ENCODE measurements around the gene SMARCAL1.

Gene SMARCAL1

DNA sequence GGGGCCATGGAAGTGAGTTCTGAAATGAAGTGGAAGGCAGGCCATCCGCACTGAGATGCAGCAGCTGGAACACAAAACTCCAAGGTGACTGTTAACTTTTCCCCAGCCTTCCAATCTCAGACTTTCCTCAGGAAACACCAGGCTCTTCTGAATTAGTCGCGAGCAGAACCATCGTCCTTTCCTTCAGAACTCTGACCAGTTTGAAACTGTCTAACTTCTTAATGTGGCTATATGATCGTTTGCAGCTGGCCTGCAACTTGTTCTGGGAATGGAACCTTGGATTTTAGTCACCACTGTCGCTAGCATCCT is 85.7 kb downstream of the SMARCAL1 start:
- H3K9me3 ChIP-seq (ENCODE audit: insufficient read depth, low read length) = no peaks in the 10 kb centered on the region
- H3K4me1 ChIP-seq (ENCODE audit: low read length) = peaks cover 35% of the 10 kb centered on the region
- TF ChIP-seq, protein P1, sequence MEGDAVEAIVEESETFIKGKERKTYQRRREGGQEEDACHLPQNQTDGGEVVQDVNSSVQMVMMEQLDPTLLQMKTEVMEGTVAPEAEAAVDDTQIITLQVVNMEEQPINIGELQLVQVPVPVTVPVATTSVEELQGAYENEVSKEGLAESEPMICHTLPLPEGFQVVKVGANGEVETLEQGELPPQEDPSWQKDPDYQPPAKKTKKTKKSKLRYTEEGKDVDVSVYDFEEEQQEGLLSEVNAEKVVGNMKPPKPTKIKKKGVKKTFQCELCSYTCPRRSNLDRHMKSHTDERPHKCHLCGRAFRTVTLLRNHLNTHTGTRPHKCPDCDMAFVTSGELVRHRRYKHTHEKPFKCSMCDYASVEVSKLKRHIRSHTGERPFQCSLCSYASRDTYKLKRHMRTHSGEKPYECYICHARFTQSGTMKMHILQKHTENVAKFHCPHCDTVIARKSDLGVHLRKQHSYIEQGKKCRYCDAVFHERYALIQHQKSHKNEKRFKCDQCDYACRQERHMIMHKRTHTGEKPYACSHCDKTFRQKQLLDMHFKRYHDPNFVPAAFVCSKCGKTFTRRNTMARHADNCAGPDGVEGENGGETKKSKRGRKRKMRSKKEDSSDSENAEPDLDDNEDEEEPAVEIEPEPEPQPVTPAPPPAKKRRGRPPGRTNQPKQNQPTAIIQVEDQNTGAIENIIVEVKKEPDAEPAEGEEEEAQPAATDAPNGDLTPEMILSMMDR (IDR thresholded peaks at IDR 0.05; ENCODE audit: low read depth, low read length) = no peak
- TF ChIP-seq EZH2phosphoT487 (IDR thresholded peaks at IDR 0.05; ENCODE audit: low read depth) = no peak
- H3K4me3 ChIP-seq (ENCODE audit: low read length) = peak overlapping the region; percentile 94
- peaks cover 36% of the 10 kb centered on the region for H4K20me1 ChIP-seq (ENCODE audit: insufficient read depth, low read length)
- H3K27ac ChIP-seq (ENCODE audit: low read length) = peak overlapping the region; percentile 31
- H2AFZ ChIP-seq (ENCODE audit: low read depth, low read length) = peak overlapping the region; percentile 50
- H3K36me3 ChIP-seq (replicated peaks; ENCODE audit: low read depth, low read length) = peaks cover 41% of the 10 kb centered on the region
- H3K79me2 ChIP-seq (ENCODE audit: low read length) = peaks cover 47% of the 10 kb centered on the region
- peak overlapping the region; percentile 95 for H3K4me2 ChIP-seq (ENCODE audit: low read length)
- no peaks in the 10 kb centered on the region for H3K27me3 ChIP-seq (ENCODE audit: low read depth, low read length)
- peak overlapping the region; percentile 81 for H3K9ac ChIP-seq (ENCODE audit: low read length)

DNA sequence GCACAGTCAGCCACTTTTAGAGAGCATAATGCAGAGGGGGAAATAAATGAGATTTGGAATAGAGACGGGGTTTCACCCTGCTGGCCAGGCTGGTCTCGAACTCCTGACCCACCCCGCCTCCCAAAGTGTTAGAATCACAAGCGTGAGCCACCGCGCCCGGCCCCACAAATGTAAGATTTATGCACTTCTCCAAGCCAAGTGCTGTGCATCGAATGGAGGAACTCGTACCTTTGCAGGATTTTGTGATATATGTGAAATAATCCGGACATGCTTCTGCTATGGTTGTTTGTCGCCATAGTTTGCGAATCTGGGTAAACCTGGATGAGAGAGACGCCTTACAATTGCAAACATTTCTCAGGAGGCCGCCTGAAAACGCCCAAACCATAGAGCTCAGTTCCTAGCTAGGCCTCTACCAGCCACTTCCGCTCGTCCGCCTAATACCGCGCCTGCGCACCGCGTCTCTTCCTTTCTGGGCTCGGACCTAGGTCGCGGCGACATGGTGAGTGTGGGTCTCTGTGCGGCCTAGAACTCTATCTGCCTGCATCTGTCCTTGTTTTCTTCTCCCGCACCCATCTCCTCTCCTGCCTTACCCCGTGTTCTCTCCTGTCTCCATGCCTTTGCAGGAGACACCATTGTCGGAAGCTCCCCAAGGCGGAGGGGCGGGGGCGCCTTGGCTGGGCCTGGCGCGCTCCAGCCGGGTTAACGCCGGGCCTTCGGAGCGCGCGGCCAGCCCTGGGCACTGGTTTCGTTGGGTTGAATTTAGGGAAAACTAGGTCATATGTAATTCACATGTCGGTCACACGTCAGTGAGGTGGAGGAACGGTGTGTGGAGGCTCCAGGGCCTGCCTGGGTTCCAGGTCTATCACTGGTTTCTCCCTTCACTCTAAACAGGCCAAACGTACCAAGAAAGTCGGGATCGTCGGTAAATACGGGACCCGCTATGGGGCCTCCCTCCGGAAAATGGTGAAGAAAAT is 86.4 kb downstream of the SMARCAL1 start, which contains the start of gene RPL37A:
TSS of gene RPL37A (plus strand) at position 466 of the 974 bp plus-strand sequence. CDS start at position 497, 31 bp downstream.
- Histone ChIP-seq H3K9ac (ENCODE audit: low read length) (peak within 1 kb of the TSS; percentile 98), H3K36me3 (replicated peaks; ENCODE audit: low read depth, low read length) (peaks cover 46% of the 10 kb centered on the region), H4K20me1 (ENCODE audit: insufficient read depth, low read length) (peaks cover 42% of the 10 kb centered on the region), H3K9me3 (ENCODE audit: insufficient read depth, low read length) (no peaks in the 10 kb centered on the region), H3K4me2 (ENCODE audit: low read length) (peak within 1 kb of the TSS; percentile 95), H3K79me2 (ENCODE audit: low read length) (peaks cover 47% of the 10 kb centered on the region), H3K27ac (ENCODE audit: low read length) (peak within 1 kb of the TSS; percentile 59), H3K4me3 (ENCODE audit: low read length) (peak within 1 kb of the TSS; percentile 94), H2AFZ (ENCODE audit: low read depth, low read length) (peak within 1 kb of the TSS; percentile 50), H3K27me3 (ENCODE audit: low read depth, low read length) (no peaks in the 10 kb centered on the region), H3K4me1 (ENCODE audit: low read length) (peaks cover 35% of the 10 kb centered on the region)
- TF ChIP-seq EZH2phosphoT487 (IDR thresholded peaks at IDR 0.05; ENCODE audit: low read depth) = no peak
- TF ChIP-seq, protein P1 (IDR thresholded peaks at IDR 0.05; ENCODE audit: low read depth, low read length) = no peak

DNA sequence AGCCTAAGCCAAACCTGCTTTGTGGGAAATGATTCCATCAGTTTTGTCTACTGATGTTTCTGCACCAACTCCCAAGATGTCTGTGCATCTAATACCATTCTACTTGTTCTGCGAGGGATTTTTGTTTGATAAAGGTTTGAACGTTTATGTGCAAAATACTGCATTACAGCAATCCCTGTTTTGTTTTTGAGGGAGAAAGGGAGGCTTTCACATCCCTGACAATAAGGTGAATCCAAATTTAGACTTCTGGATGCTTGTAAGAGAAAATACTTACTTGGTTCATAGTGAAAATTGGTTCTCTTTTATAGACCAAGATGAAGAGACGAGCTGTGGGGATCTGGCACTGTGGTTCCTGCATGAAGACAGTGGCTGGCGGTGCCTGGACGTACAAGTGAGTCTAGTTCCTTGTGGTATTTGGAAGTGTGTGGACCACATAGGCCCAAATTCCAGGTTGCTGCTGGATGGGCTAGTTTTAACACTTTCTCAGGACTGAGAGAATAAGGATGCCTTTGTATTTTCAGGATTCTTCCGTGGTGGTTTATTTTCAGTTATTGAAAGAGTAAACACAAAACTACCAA is 87.4 kb downstream of the SMARCAL1 start:
- no peaks in the 10 kb centered on the region for H3K27me3 ChIP-seq (ENCODE audit: low read depth, low read length)
- peaks cover 47% of the 10 kb centered on the region for H3K79me2 ChIP-seq (ENCODE audit: low read length)
- H4K20me1 ChIP-seq (ENCODE audit: insufficient read depth, low read length) = peaks cover 46% of the 10 kb centered on the region
- H3K4me1 ChIP-seq (ENCODE audit: low read length) = peaks cover 35% of the 10 kb centered on the region
- H3K4me2 ChIP-seq (ENCODE audit: low read length) = peak overlapping the region; percentile 89
- peak overlapping the region; percentile 94 for H3K4me3 ChIP-seq (ENCODE audit: low read length)
- H3K9me3 ChIP-seq (ENCODE audit: insufficient read depth, low read length) = no peaks in the 10 kb centered on the region
- H3K36me3 ChIP-seq (replicated peaks; ENCODE audit: low read depth, low read length) = peaks cover 56% of the 10 kb centered on the region
- H3K27ac ChIP-seq (ENCODE audit: low read length) = peak overlapping the region; percentile 59
- no peak overlapping the region for H2AFZ ChIP-seq (ENCODE audit: low read depth, low read length)
- no peak for TF ChIP-seq EZH2phosphoT487 (IDR thresholded peaks at IDR 0.05; ENCODE audit: low read depth)
- TF ChIP-seq, protein P1 (IDR thresholded peaks at IDR 0.05; ENCODE audit: low read depth, low read length) = no peak
- peak overlapping the region; percentile 98 for H3K9ac ChIP-seq (ENCODE audit: low read length)

DNA sequence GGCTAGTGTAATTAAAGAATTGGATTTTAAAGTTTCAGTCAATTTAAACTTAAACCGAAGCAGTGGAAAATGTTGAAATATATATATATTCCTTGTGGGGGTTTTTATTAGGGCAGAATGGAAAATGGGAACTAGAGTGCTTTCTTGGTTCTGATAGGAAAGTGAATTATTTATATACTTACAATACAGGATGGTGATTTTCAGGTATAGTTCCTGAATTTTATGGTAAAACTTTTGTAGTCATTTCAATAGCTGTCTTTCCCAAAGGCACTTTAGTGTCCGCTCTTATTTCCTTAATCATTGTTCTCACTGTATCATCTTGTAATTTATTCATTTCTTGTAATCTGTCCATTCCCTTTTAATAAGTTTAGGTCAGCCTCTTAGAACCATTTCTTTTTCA is 88.3 kb downstream of the SMARCAL1 start:
- peaks cover 46% of the 10 kb centered on the region for H4K20me1 ChIP-seq (ENCODE audit: insufficient read depth, low read length)
- H3K36me3 ChIP-seq (replicated peaks; ENCODE audit: low read depth, low read length) = peaks cover 59% of the 10 kb centered on the region
- no peaks in the 10 kb centered on the region for H3K27me3 ChIP-seq (ENCODE audit: low read depth, low read length)
- H2AFZ ChIP-seq (ENCODE audit: low read depth, low read length) = no peak overlapping the region
- H3K79me2 ChIP-seq (ENCODE audit: low read length) = peaks cover 47% of the 10 kb centered on the region
- peaks cover 31% of the 10 kb centered on the region for H3K4me1 ChIP-seq (ENCODE audit: low read length)
- peak overlapping the region; percentile 94; the same call in 1 of the 2 replicates for H3K4me3 ChIP-seq (ENCODE audit: low read length)
- no peak for TF ChIP-seq EZH2phosphoT487 (IDR thresholded peaks at IDR 0.05; ENCODE audit: low read depth)
- TF ChIP-seq, protein P1 (IDR thresholded peaks at IDR 0.05; ENCODE audit: low read depth, low read length) = no peak
- H3K27ac ChIP-seq (ENCODE audit: low read length) = no peak overlapping the region
- no peaks in the 10 kb centered on the region for H3K9me3 ChIP-seq (ENCODE audit: insufficient read depth, low read length)
- H3K4me2 ChIP-seq (ENCODE audit: low read length) = peak overlapping the region; percentile 89
- H3K9ac ChIP-seq (ENCODE audit: low read length) = peak overlapping the region; percentile 98; the same call in 1 of the 2 replicates
